ENCODE measurements around the gene TRIB2. TPM values are rescaled to one million over a fixed set of nuclear protein-coding genes. Genes with fewer than 3 reads are reported as not detected.

TRIB2 gene
- total and polyA plus RNA-seq, 9 of the 15 experiments (the other 6 are each of a cell fraction or from before 2014, with no cell fraction given): 9.0 to 39.0 (median 26.3) TPM

DNA sequence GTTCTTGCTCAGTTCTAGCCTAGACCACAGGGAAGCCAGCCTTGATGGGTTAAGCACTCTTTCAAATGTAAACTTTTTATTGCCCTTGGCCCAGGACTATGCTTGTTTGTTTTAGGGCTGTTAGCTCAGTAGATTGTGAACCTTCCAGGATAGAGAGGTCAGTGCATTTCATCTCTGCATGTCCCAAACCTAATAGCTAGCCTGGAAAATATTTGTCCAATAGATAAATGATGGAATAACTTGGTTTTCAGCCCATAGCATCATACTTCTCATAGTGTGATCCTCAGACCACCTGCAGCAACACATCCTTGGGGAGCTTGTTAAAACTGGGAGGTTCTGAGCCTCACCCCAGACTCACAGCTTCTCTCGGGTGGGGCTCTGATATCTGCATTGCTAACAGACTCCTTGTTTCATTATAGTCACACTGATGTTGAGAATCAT lies 59.8 kb downstream of the TRIB2 start (continued):
- TF ChIP-seq, protein P1, sequence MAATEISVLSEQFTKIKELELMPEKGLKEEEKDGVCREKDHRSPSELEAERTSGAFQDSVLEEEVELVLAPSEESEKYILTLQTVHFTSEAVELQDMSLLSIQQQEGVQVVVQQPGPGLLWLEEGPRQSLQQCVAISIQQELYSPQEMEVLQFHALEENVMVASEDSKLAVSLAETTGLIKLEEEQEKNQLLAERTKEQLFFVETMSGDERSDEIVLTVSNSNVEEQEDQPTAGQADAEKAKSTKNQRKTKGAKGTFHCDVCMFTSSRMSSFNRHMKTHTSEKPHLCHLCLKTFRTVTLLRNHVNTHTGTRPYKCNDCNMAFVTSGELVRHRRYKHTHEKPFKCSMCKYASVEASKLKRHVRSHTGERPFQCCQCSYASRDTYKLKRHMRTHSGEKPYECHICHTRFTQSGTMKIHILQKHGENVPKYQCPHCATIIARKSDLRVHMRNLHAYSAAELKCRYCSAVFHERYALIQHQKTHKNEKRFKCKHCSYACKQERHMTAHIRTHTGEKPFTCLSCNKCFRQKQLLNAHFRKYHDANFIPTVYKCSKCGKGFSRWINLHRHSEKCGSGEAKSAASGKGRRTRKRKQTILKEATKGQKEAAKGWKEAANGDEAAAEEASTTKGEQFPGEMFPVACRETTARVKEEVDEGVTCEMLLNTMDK (IDR thresholded peaks at IDR 0.05; ENCODE audit: borderline replicate concordance, insufficient read depth, low read depth, low read length, poor library complexity, severe bottlenecking): no peak
- no peak for TF ChIP-seq HEY1 (CRISPR knock-in tag; IDR thresholded peaks at IDR 0.05; ENCODE audit: borderline replicate concordance)

GRCh38 chr2:12778369-12778768 lies 61.6 kb downstream of the TRIB2 start:
- CTCF ChIA-PET (ENCODE audit: low intra/inter-chr PET ratio): no interaction called here
- no peak for FAIRE-seq
- TF ChIP-seq RBM17 (IDR thresholded peaks at IDR 0.05; ENCODE audit: borderline replicate concordance, low read depth, low read length): no peak
- TF ChIP-seq, protein P2, sequence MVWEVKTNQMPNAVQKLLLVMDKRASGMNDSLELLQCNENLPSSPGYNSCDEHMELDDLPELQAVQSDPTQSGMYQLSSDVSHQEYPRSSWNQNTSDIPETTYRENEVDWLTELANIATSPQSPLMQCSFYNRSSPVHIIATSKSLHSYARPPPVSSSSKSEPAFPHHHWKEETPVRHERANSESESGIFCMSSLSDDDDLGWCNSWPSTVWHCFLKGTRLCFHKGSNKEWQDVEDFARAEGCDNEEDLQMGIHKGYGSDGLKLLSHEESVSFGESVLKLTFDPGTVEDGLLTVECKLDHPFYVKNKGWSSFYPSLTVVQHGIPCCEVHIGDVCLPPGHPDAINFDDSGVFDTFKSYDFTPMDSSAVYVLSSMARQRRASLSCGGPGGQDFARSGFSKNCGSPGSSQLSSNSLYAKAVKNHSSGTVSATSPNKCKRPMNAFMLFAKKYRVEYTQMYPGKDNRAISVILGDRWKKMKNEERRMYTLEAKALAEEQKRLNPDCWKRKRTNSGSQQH (CRISPR knock-in tag; IDR thresholded peaks at IDR 0.05): no peak
- TF ChIP-seq ZSCAN29 (IDR thresholded peaks at IDR 0.05): no peak
- no peak for TF ChIP-seq DMBX1 (CRISPR knock-in tag; IDR thresholded peaks at IDR 0.05; ENCODE audit: borderline replicate concordance)
- TF ChIP-seq GABPA (tag; conservative IDR thresholded peaks at IDR 0.05; ENCODE audit: low read depth): no peak
- no peak for TF ChIP-seq ZNF436 (CRISPR knock-in tag; IDR thresholded peaks at IDR 0.05)
- TF ChIP-seq ZNF583 (CRISPR knock-in tag; IDR thresholded peaks at IDR 0.05): no peak
- TF ChIP-seq PKNOX1 (IDR thresholded peaks at IDR 0.05): no peak
- no peak for TF ChIP-seq ZC3H11A (IDR thresholded peaks at IDR 0.05; ENCODE audit: low read depth, low read length)
- no peak for TF ChIP-seq BDP1 (IDR thresholded peaks at IDR 0.05; ENCODE audit: insufficient read depth, insufficient read length)
- no peak for TF ChIP-seq LCOR (CRISPR knock-in tag; IDR thresholded peaks at IDR 0.05)
- TF ChIP-seq PURB (CRISPR knock-in tag; IDR thresholded peaks at IDR 0.05; ENCODE audit: low read depth): no peak
- no peak for TF ChIP-seq ZNF780A (CRISPR knock-in tag; IDR thresholded peaks at IDR 0.05)
- TF ChIP-seq ETV1 (tag; conservative IDR thresholded peaks at IDR 0.05; ENCODE audit: low read depth): no peak
- TF ChIP-seq ZNF133 (CRISPR knock-in tag; IDR thresholded peaks at IDR 0.05): no peak
- TF ChIP-seq TARDBP (IDR thresholded peaks at IDR 0.05): no peak
- TF ChIP-seq RAD21 (CRISPR knock-in tag; conservative IDR thresholded peaks at IDR 0.05 in 1 of 2, IDR thresholded peaks at IDR 0.05 in 1 of 2): no peak

More at GRCh38 chr2:12778369-12778768, 61.6 kb downstream of the TRIB2 start:
- H3K9me3 ChIP-seq (replicated peaks; ENCODE audit: control insufficient read depth, insufficient read depth, low read depth, low read length): no peaks in the 10 kb centered on the region
- no peaks in the 10 kb centered on the region for H4K20me1 ChIP-seq (replicated peaks; ENCODE audit: control insufficient read depth, insufficient read depth, low read length)
- no peak overlapping the region for H3K9ac ChIP-seq (ENCODE audit: insufficient read depth in 1 of 2, low read depth in 2 of 2, low read length in 2 of 2)
- no TSS peak for BruUV-seq (replicated peaks)
- WGBS (ENCODE audit: insufficient coverage, low coverage, missing lambda C conversion rate): 4% methylated on average over 6 of the region's 6 CpGs
- no peak overlapping the region for H3K27ac ChIP-seq (ENCODE audit: extremely low read depth, low read depth, low read length)
- H2AFZ ChIP-seq (ENCODE audit: low read depth, low read length): no peak overlapping the region
- in situ Hi-C loops (cut with MboI) (no loop called here), intact Hi-C loops (cut with micrococcal nuclease) (no loop called here)
- H3K4me2 ChIP-seq (ENCODE audit: insufficient read depth, low read length): no peak overlapping the region
- H3K4me3 ChIP-seq: no peak overlapping the region
- no peaks in the 10 kb centered on the region for H3K4me1 ChIP-seq (replicated peaks in 1 of 2; ENCODE audit: control insufficient read depth in 2 of 2, insufficient read depth in 2 of 2, low read length in 2 of 2)
- POLR2A ChIA-PET: interaction anchor here (0.8 kb wide), 1 partner anchor 10 kb away, joined by 3 read pairs; no protein-coding TSS in a partner anchor
- no peaks in the 10 kb centered on the region for H3K9me1 ChIP-seq (ENCODE audit: control insufficient read depth, insufficient read depth, low read length)
- no peaks in the 10 kb centered on the region for H3K36me3 ChIP-seq (ENCODE audit: control insufficient read depth, insufficient read depth, low read length)
- ATAC-seq (no peak), DNase-seq (ENCODE audit: extremely low read depth in 1 of 4, low spot score in 3 of 4) (no peak)
- H3K27me3 ChIP-seq (ENCODE audit: control insufficient read depth in 2 of 2, insufficient read depth in 2 of 2, low read length in 2 of 2): no peaks in the 10 kb centered on the region; a peak in 1 of 5 replicates
- H3K79me2 ChIP-seq (ENCODE audit: control insufficient read depth, insufficient read depth, low read length): no peaks in the 10 kb centered on the region
